H1 (cell line): Measurements from ENCODE around the gene KCNQ1. TPM values are rescaled to one million over a fixed set of nuclear protein-coding genes. Genes with fewer than 3 reads are reported as not detected.

ENCODE experiments used
- CTCF ChIA-PET: fragments of 300-600 bp; sonication (Branson Sonifier 250); formaldehyde crosslinking; loops from one replicate; lab custom pipeline; 2021; ENCODE audit not compliant: partially characterized antibody; lab: Charles Lee
- POLR2A ChIA-PET: fragments of 300-600 bp; sonication (Branson Sonifier 250); formaldehyde crosslinking; loops from one replicate; lab custom pipeline; 2021; ENCODE audit warnings: inconsistent platforms; ENCODE audit not compliant: partially characterized antibody; lab: Charles Lee
- DNase-seq, 2 experiments: peaks; one replicate each; pipeline versions ENCODE4 v3.0.0 to v3.0.0-alpha.2; 2010 to 2022; ENCODE audit warnings: low spot score in 2 of 2, low read depth in 1 of 2, mixed read lengths in 1 of 2
- FAIRE-seq: peaks from 2 replicates; lab custom pipeline; 2011; peaks lifted over from hg19 to GRCh38; lab: Jason Lieb, UNC
- H2AFZ ChIP-seq: 2 replicates; pipeline ENCODE4 v1.8.1; 2012; ENCODE audit warnings: low read length, inconsistent platforms
- H2AK5ac ChIP-seq: 2 replicates; pipeline ENCODE4 v1.6.1; 2013; ENCODE audit warnings: low read depth, low read length
- H2BK120ac ChIP-seq: replicated peaks from 2 replicates; pipeline ENCODE3; 2013; ENCODE audit warnings: low read depth, low read length, inconsistent platforms
- H2BK12ac ChIP-seq: 2 replicates; pipeline ENCODE4 v1.6.1; 2013; ENCODE audit warnings: low read depth, low read length
- H2BK15ac ChIP-seq: 2 replicates; pipeline ENCODE4 v1.6.1; 2013; ENCODE audit warnings: low read length
- H2BK20ac ChIP-seq: 2 replicates; pipeline ENCODE4 v1.6.1; 2013; ENCODE audit warnings: low read length
- H2BK5ac ChIP-seq: 2 replicates; pipeline ENCODE4 v1.6.1; 2013; ENCODE audit warnings: low read depth, low read length
- H3K14ac ChIP-seq: 2 replicates; pipeline ENCODE4 v1.6.1; 2013; ENCODE audit warnings: inconsistent platforms; ENCODE audit not compliant: insufficient read length
- H3K18ac ChIP-seq: 2 replicates; pipeline ENCODE4 v1.6.1; 2013; ENCODE audit warnings: low read length; ENCODE audit errors: extremely low read depth
- H3K23ac ChIP-seq: 2 replicates; pipeline ENCODE4 v1.6.1; 2013; ENCODE audit warnings: inconsistent platforms; ENCODE audit not compliant: insufficient read length
- H3K23me2 ChIP-seq: 2 replicates; pipeline ENCODE4 v1.6.1; 2013; ENCODE audit warnings: low read depth, low read length
- H3K27ac ChIP-seq: 2 replicates; pipeline ENCODE4 v1.6.1; 2011; ENCODE audit warnings: low read depth, low read length, inconsistent platforms
- H3K27me3 ChIP-seq, 4 experiments: replicated peaks in 1 of 4; 1 replicate in 1 of 4; 2 replicates in 3 of 4; pipeline versions ENCODE4 v1.6.1 to v1.8.1; 2011 to 2013; ENCODE audit warnings: low read length in 3 of 4, mild to moderate bottlenecking in 3 of 4, inconsistent platforms in 2 of 4, mixed read lengths in 2 of 4, moderate library complexity in 1 of 4; ENCODE audit not compliant: control insufficient read depth in 3 of 4, insufficient read depth in 3 of 4; ENCODE audit errors: extremely low read depth in 1 of 4
- H3K36me3 ChIP-seq, 4 experiments: 2 replicates each; pipeline versions ENCODE4 v1.6.1 to v1.8.1; 2011 to 2013; ENCODE audit warnings: mild to moderate bottlenecking in 4 of 4, low read length in 3 of 4, moderate library complexity in 2 of 4, control low read depth in 1 of 4, inconsistent platforms in 1 of 4; ENCODE audit not compliant: insufficient read depth in 4 of 4, control insufficient read depth in 2 of 4
- H3K4ac ChIP-seq: replicated peaks from 2 replicates; pipeline ENCODE3; 2013; ENCODE audit warnings: low read length, low read depth, mixed read lengths, inconsistent platforms; ENCODE audit not compliant: insufficient read length
- H3K4me1 ChIP-seq, 4 experiments: replicated peaks in 1 of 4; 1 replicate in 1 of 4; 2 replicates in 3 of 4; pipeline versions ENCODE4 v1.6.1 to v1.8.1; 2011 to 2013; ENCODE audit warnings: low read length in 3 of 4, inconsistent platforms in 2 of 4, mixed read lengths in 1 of 4; ENCODE audit not compliant: insufficient read depth in 4 of 4, control insufficient read depth in 3 of 4
- H3K4me2 ChIP-seq, 2 experiments: 2 replicates each; pipeline versions ENCODE4 v1.6.1 to v1.8.1; 2011 to 2013; ENCODE audit warnings: low read depth in 2 of 2, low read length in 2 of 2, control low read depth in 1 of 2, inconsistent platforms in 1 of 2, mild to moderate bottlenecking in 1 of 2; ENCODE audit not compliant: insufficient read depth in 1 of 2
- H3K4me3 ChIP-seq, 4 experiments: fragments of 200-600, 300-600 bp in 1 of 4; sonication (generic), shearing (Covaris generic), sonication (Bioruptor Twin) in 1 of 4; 2 replicates each; pipeline versions ENCODE4 v1.5.1 to v1.8.1; 2011 to 2016; ENCODE audit warnings: low read length in 4 of 4, low read depth in 3 of 4, control low read depth in 2 of 4, inconsistent platforms in 2 of 4, mild to moderate bottlenecking in 2 of 4, mixed read lengths in 1 of 4, moderate library complexity in 1 of 4; ENCODE audit not compliant: insufficient read depth in 2 of 4; ENCODE audit errors: extremely low read depth in 1 of 4
- H3K56ac ChIP-seq: replicated peaks from 2 replicates; pipeline ENCODE3; 2013; ENCODE audit warnings: low read depth, mild to moderate bottlenecking, mixed read lengths, low read length, inconsistent platforms; ENCODE audit not compliant: insufficient read length
- H3K79me1 ChIP-seq: 2 replicates; pipeline ENCODE4 v1.6.1; 2013; ENCODE audit warnings: low read depth, low read length, control low read depth
- H3K79me2 ChIP-seq, 2 experiments: 2 replicates each; pipeline versions ENCODE4 v1.6.1 to v1.8.1; 2012 to 2013; ENCODE audit warnings: low read length in 2 of 2, mild to moderate bottlenecking in 2 of 2, inconsistent platforms in 1 of 2; ENCODE audit not compliant: insufficient read depth in 2 of 2, control insufficient read depth in 1 of 2
- H3K9ac ChIP-seq, 4 experiments: replicated peaks in 1 of 4; 1 replicate in 1 of 4; 2 replicates in 3 of 4; pipeline versions ENCODE4 v1.6.1 to v1.8.1; 2011 to 2013; ENCODE audit warnings: low read depth in 3 of 4, low read length in 3 of 4, control low read depth in 2 of 4, mild to moderate bottlenecking in 2 of 4, moderate library complexity in 2 of 4, inconsistent platforms in 1 of 4; ENCODE audit errors: extremely low read depth in 1 of 4
- H3K9me3 ChIP-seq, 2 experiments: 2 replicates each; pipeline versions ENCODE4 v1.6.1 to v1.8.1; 2012 to 2013; ENCODE audit warnings: mild to moderate bottlenecking in 2 of 2, moderate library complexity in 2 of 2, control low read depth in 1 of 2, inconsistent platforms in 1 of 2, low read depth in 1 of 2, low read length in 1 of 2, mixed read lengths in 1 of 2; ENCODE audit not compliant: insufficient read depth in 2 of 2
- H4K20me1 ChIP-seq, 2 experiments: replicated peaks in 1 of 2; 2 replicates each; pipeline versions ENCODE3 to v1.8.1; 2011 to 2013; ENCODE audit warnings: inconsistent platforms in 2 of 2, low read length in 2 of 2, mild to moderate bottlenecking in 1 of 2; ENCODE audit not compliant: insufficient read depth in 2 of 2, control insufficient read depth in 1 of 2
- H4K5ac ChIP-seq: 2 replicates; pipeline ENCODE4 v1.6.1; 2013; ENCODE audit warnings: low read length, low read depth, mixed read lengths, inconsistent platforms; ENCODE audit not compliant: insufficient read length
- H4K8ac ChIP-seq: 2 replicates; pipeline ENCODE4 v1.8.0; 2013; ENCODE audit warnings: mild to moderate bottlenecking, moderate library complexity, low read length, inconsistent platforms; ENCODE audit not compliant: insufficient read depth; ENCODE audit errors: extremely low read depth
- H4K91ac ChIP-seq: replicated peaks from 2 replicates; pipeline ENCODE3; 2013; ENCODE audit warnings: low read length, mixed read lengths, inconsistent platforms; ENCODE audit not compliant: insufficient read length
- WGBS, 2 experiments: shearing (Covaris generic) in 1 of 2; methylation state at CpG; one replicate each; pipeline versions ENCODE4 v1.1.6 to v1.1.7; 2013 to 2015; ENCODE audit warnings: low lambda C conversion rate in 2 of 2, mixed read lengths in 2 of 2, inconsistent platforms in 1 of 2, low coverage in 1 of 2, missing lambda C conversion rate in 1 of 2; ENCODE audit not compliant: insufficient replicate concordance in 2 of 2, insufficient coverage in 1 of 2, insufficient read length in 1 of 2; ENCODE audit errors: extremely low coverage in 1 of 2, missing lambda C conversion rate in 1 of 2; 5-methylcytosine and 5-hydroxymethylcytosine counted together
- polyA plus RNA-seq, 7 experiments: library from polyadenylated mRNA; depleted of rRNA in 3 of 7; stranded (reverse) in 5 of 7; unstranded in 2 of 7; fragments of >200 nt in 5 of 7; fragments of 200-250 nt in 2 of 7; gene quantifications; 1 replicate in 5 of 7; 2 replicates in 1 of 7; 4 replicates in 1 of 7; pipeline versions ENCODE4 v1.2.1 to v1.2.3, GENCODE V29; 2011 to 2013; ENCODE audit warnings: missing spikeins in 2 of 7, mixed read lengths in 2 of 7
- total RNA-seq: library from RNA; stranded (reverse); fragmentation: NEBNext Ultra II Directional; extraction: Animal tissue kit (Norgen Biotek cat#: 25700); gene quantifications from 2 replicates; pipeline ENCODE4 v1.2.1, GENCODE V29; 2021

KCNQ1 gene
- total and polyA plus RNA-seq, 2 of the 8 experiments (the other 6 are each of a cell fraction or from before 2014, with no cell fraction given): 1.9 to 2.0 TPM

DNA sequence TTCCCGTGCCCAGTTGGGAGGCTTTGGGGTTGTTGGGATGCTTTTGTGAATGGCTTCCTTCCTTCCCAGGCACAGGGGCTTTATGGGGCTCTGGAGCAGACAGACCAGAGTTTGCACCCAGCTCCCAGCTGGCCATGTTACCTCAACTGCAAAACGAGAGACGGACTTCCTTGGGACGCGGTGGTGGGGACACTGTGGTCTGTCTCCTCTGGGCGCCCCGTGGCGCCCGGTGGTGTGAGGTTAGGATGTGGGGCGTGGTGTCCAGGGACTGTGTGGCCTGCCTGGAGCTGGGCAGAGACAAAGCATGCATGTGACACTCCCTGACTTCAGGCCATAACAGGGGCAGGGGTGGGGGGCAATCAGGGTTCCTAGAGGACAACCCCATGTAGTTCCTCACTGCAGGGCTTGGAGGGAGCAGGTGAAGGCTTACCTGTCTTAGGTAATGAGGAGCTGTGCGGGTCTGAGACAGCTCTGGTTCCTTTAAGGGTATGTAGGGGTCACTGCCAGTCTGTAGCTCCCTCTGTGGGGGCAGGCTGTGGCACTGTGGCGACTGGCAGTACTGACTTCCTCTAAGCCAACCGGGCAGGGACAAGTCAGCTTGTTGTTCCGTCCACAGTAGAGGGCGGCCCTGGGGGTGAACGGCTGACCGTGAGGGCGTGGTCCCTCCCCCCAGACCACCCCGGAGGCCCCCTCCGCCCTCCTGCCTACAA lies 14.4 kb downstream of the KCNQ1 start:
- H3K4ac ChIP-seq: no peak overlapping the region
- H4K5ac ChIP-seq: no peak overlapping the region
- H3K14ac ChIP-seq: no peak overlapping the region
- H2BK12ac ChIP-seq: no peak overlapping the region
- no peaks in the 10 kb centered on the region for H3K79me2 ChIP-seq
- DNase-seq (no peak), FAIRE-seq (no peak)
- H3K56ac ChIP-seq: no peak overlapping the region
- peaks cover 0 to 14% (median 7%) of the 10 kb centered on the region in 4 experiments; a peak in 6 of 7 replicates for H3K27me3 ChIP-seq
- H3K79me1 ChIP-seq: no peaks in the 10 kb centered on the region
- H2BK15ac ChIP-seq: no peak overlapping the region
- H3K23me2 ChIP-seq: no peaks in the 10 kb centered on the region
- H3K4me3 ChIP-seq: no peak overlapping the region
- H2BK5ac ChIP-seq: no peak overlapping the region
- no peak overlapping the region for H3K23ac ChIP-seq
- H3K36me3 ChIP-seq: no peaks in the 10 kb centered on the region
- no peaks in the 10 kb centered on the region for H3K9me3 ChIP-seq
- no peak overlapping the region for H3K4me2 ChIP-seq
- no peak overlapping the region for H3K18ac ChIP-seq
- H4K20me1 ChIP-seq: no peaks in the 10 kb centered on the region
- 77% methylated on average over 11 of the region's 20 CpGs; no CpG with 5 or more reads in 1 of the 2 experiments for WGBS, 2 experiments
- no peak overlapping the region for H4K8ac ChIP-seq
- no peak overlapping the region for H2AFZ ChIP-seq
- H2AK5ac ChIP-seq: no peak overlapping the region
- ChIA-PET POLR2A (interaction anchor here (1.2 kb wide), 1 partner anchor 15 kb away, joined by 3 read pairs; no protein-coding TSS in a partner anchor), CTCF (interaction anchor here (0.7 to 1.6 kb wide), 7 partner anchors 10 to 223 kb away, joined by 3 to 9 read pairs (median 5); no protein-coding TSS in a partner anchor)
- H3K4me1 ChIP-seq: no peaks in the 10 kb centered on the region
- no peak overlapping the region for H3K9ac ChIP-seq
- no peak overlapping the region for H2BK120ac ChIP-seq
- no peak overlapping the region for H4K91ac ChIP-seq
- H3K27ac ChIP-seq: no peak overlapping the region
- no peak overlapping the region for H2BK20ac ChIP-seq
